SK-N-MC (cell line): ENCODE data around the gene CHI3L1.

Experiments
- EZH2 ChIP-seq: fragments of 200-600 bp; sonication (generic); IDR thresholded peaks from one replicate; pipeline ENCODE4 v1.6.1; 2017; ENCODE audit warnings: antibody characterized with exemption
- POLR2AphosphoS5 ChIP-seq: IDR thresholded peaks from 2 replicates; pipeline ENCODE4 v1.6.1; 2012; ENCODE audit warnings: mild to moderate bottlenecking, low read depth, low read length, borderline replicate concordance

DNA sequence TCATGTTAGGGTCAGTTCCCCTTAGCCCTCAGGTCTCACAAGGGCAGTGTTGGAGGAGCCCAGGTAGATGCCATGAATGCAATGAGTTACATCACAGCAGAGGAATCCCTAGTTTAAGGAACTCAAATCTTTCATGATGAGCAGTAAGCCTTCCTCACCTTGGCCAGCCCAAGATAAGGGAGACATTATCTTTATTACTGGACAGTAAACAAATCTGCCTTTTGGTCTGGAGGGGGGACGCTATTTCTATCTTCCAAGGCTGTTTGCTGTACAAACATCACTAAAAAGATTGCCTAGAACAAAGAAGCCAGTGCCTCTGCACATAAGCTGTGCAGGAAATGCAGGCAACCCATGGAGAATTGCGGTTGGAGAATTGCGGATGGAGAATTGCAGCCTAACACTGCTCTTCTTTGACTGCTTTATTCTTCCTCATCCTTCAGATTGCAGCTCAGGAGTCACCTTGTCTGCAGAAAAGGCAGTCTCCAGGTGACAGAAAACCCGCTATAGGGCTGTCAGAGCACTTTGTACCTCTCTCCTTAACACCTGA, 2.3 kb upstream of the CHI3L1 start:
- TF ChIP-seq EZH2 (no peak), POLR2AphosphoS5 (no peak)
